Activated effector memory CD4-positive, alpha-beta T cell treated with anti-CD3 and anti-CD28 coated beads, Interleukin-2, amount 50 U/mL, for 16 hours (primary cell): ENCODE measurements around the gene CFAP77.

Experiments
- DNase-seq: peaks from one replicate; pipeline ENCODE4 v3.0.0-alpha.2; 2020

CFAP77 gene

DNA sequence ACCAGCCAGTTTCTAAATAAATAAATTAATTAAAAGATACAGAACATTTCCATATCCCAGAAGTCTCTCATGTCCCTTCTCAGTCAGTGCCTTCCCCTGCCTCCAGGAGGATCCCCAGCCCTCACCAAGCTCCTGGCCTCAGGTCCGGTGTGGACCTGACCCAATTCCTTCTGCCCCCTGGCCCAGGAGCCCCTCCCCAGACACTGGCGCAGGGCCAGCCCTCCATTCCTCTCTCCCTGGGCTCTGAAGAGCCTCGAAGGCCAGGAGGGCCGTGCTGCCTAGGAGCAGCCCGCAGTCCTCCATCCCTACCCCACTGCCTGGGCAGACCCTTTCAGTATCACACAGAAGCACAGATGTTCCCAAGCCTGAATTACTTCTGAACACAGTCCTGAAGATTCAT, 110.6 kb downstream of the CFAP77 start:
- no peak for DNase-seq

DNA sequence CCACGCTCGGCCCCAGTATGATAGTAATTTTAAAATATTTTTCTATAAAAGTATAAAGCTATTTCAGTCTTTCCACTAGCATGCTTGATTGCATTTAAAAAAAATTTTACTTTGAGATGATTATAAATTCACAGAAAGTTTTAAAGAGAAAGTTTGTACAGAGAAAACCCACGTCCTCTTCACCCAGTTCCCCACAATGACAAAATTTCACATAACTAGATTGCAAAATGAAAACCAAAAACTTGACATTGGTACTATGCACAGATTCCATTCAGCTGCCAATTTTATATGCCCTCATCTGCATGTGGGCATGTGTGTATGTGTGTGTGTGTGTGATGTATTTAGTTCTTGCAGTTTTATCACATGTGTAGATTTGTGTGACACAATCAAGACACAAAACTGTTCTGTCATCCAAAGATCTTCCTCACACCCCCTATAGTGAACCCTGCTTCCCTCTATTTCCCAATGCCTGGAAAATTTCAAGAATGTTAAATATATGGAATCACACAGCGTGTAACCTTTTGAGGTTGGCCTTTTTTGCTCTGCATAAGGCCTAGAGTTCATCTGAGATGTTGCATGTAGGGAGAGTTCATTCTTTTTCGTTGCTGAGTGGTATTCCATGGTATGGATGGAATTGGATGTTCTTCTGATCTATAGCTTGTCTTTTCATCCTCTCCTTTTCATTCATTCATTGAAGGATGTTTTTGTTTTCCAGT, 115.5 kb downstream of the CFAP77 start:
- no peak for DNase-seq

DNA sequence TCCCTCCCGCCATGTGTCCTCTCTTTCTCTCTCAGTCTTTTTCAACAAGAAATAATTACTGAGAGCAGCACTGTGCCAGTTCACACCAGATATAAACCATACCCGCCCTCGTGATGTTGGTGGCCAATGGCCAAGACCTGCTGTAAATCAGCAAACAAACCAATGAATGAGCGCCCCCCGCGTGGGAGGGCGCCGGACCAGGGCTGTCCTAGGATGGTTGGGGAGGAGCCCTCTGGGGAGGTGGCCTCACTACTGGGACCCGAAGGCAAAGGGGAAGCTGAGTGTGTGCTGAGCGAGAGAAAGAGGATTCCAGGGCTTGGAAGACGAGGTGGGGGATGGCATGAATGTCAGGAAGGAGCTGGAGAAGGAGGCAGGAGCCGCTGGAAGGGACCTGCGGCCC, 121.2 kb downstream of the CFAP77 start:
- no peak for DNase-seq

DNA sequence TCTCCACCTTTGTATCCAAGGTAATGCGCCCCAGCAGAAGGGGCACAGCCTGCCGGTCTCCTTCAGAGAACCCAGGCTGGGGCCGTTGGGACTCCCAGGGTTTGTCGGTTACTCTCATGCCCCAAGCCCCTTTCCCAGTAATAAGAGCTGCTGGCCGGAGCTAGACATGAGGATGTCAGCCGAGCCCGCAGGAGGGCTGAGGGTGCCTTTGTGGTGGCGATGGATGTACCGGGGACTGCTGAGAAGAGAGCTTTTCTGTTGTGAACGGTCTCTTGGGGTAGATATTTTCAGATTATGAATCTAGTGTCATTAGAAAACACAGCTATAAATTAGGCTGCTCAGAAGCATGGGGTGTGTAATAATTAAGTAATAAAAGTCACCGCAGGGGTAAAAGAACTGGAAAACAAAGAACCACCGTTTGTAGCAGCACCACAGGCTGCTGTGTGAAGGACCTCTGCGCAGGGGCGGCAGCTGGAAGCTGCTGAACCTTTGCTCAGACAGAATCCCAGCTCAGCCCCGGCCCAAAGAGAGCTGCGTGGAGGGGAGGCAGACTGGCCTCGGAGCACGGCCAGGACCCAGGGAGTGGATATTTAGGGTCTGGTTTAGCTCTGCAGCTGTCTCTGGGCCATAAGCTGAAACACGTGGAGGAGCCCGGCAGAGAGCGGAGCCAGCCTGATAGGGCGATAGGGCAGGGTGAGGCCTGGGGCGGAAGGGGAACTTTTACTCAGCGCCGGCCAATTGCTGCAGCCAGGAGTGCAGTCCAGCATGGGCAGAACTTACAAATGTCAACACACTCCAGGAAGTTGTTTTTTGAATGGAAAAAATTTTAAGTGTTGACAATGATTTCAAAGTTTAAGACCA, 121.9 kb downstream of the CFAP77 start:
- no peak for DNase-seq

DNA sequence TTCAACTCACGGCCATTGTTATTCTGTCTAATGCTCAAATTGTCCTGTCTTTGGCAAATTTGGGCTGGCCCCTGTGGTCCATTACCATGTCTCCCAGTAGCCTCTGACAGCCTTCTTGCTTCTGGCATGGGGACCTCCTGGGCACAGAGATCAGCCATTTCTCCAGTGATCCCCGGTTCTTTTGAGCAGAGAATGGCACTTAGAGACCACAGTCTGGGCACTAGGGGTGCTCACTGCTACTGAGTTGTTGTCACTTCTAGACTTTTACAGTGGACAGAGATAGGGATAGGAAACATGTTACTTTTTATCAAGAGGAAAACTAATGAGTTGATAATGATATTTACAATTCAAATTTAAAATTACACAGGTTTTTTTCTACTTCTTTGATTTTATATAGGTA, 124.8 kb downstream of the CFAP77 start:
- no peak for DNase-seq

DNA sequence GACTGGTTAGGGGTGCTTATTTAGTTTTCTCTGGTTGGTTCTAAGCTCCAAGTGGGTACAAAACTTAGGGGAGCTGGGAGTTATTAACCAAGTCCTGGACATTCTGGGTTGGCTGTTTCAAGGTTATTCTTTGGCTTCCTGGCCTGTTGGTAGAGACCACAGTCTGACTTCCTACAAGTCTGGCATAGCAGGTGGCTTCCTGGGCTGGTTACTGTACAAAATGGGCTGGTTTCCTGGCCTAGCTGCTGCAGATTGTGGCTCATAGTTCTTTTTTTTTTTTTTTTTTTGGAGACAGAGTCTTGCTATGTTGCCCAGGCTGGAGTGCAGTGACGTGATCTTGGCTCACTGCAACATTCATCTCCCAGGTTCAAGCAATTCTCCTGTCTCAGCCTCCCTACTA, 126.1 kb downstream of the CFAP77 start:
- DNase-seq = no peak

DNA sequence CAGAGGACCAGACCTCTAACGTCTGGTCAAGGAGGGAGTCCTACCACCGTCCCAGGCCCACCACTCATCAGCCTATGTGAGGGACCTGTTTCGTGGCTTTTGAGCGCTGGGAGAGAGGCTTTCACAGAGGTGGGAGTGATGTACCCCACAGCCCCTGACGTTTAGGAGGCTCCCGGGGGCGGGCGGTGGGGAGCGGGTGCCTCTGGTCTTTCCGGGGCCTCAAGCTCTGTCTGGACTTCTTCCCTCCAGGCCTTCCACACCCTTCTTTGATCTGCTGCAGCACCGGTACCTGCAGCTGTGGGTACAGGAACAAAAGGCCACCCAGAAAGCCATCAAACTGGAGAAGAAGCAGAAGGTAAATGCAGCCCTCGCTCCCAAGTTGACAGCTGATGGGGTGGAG, 127.3 kb downstream of the CFAP77 start:
- DNase-seq = no peak

DNA sequence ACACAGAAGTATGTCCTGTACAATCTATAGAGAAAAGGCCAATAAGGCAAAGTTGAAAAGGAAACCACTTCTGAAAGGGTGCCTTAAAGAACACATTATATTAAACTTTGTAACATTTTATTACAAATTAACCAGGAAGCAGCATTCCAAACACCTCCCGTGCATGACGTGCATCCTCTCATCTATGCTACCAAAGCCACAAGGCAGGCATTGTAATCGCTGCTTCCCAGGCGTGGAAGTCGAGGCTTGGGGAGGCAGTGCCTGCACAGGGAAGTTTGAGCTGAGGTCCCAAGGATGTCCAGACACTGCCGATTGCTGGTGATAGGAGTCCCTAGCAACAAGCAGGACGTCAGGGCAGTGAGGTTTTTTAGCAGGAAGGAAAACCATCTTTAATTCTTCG, 128.1 kb downstream of the CFAP77 start:
- DNase-seq = no peak

DNA sequence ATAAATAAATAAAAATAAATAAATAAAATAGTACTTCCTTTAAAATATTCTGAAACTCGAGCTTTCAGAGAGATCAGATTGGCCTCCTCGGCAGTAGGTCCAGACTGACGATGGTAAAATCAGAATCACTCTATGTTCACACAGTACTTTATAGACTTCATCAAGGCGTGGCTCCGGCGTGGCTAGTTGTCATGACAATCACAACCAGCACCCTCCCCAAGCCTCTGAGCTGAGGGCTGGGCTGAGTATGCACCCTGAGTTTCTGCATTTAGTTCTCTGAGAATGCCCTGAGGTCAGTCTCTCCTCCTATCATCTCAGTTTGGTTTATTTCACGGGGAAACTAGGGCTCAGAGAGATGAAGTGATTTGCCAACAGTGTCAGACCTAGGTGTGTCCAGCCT, 129.1 kb downstream of the CFAP77 start:
- no peak for DNase-seq

DNA sequence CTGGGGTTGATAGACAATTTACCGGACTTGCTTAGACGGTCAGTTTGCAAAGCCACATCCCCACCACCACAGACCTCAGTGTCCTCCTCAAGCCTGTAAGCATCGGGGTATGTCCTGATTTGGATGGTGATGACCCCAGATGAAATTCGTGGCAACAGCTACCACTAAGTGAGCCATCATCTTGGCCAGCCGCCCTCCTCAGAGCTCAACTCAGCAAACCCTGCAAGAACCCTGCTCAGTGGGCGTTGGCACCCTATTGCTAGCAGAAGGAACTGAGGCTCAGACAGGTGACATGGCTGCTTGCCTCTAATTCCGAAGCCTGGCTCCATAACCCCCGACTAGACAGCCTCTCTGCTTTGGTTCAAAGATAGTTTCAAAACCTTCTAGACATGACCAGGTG, 131.0 kb downstream of the CFAP77 start:
- no peak for DNase-seq

DNA sequence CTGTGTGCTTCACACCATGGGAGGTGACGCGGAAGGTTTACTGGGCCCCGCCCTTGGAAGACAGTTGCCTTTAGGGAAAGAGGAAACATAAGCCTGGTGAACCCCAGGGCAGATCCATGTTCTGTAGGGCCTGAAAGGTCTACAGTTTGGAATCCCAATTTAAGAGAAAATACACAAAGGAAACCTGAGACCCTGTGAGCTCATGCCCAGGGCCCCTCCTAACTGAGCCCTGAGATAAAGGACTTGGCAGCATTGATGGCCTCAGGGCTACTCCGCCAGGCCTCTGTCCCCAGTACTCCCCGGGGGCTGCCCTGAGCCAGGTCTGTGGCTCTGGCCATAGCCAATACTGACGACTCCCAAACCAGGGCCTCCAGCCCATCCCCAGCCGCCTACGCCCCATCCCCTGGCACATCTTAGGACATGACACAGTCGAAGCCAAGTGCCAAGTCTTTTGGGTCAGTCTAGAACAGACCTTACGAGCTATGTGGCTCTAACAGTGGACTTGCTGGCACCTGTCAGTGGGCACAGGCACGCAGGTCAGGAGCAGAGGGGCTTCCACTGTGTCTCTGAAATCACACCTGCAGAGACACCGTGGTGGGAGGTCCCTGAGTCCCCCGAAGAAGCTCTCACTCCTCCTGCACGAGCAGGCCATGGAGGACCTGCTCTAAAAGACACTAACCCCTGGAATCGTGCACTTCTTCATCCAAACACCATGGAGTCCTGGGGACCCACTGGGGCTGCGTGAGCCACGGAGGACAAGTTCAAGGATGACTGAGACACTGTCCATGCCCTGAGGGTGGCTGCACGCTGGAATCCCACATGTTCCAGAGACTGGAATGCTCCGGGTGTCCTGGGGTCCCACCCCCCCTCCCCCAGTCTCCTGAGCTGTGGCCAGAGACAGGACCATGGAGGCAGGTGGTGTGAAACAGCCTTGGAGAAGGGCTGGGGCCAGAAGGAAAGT, 132.1 kb downstream of the CFAP77 start:
- DNase-seq = no peak

DNA sequence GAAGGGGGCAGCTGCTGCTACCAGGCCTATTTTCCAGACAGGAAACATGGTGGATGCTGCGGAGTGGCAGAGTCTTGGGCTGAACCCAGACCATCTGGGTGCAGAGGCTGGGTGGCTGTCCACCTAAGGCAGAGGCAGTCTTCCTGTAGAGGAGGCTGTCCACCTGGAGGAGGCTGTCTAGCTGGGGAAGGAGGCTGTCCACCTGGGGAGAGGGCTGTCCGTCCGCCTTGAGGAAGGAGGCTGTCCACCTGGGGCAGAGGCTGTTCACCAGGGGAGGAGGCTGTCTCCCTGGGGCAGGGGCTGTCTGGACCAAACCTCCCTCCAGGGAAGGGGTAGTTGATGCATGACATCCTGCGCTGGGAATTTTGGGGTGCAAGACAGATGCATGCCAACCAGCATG, 133.2 kb downstream of the CFAP77 start:
- DNase-seq = no peak

DNA sequence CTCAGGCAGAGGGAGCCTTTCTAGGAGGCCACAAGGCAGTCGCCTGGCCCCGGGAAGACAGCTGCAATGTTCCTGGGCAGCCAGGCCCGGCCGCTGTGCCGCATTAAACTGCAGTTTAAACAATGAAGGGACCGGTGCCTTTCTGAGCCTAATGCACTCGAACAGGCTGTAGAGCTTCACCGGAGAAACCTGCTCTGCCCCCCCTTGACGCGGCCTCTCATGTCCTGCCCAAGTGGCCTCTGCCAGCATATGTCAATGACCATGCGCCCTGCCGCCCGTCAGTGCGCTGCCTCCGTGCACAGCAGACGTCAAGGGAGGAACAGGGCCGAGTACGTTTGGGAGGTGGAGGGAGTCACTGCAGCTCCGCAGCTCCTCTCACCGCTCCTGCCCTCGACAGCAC, 133.9 kb downstream of the CFAP77 start:
- no peak for DNase-seq

DNA sequence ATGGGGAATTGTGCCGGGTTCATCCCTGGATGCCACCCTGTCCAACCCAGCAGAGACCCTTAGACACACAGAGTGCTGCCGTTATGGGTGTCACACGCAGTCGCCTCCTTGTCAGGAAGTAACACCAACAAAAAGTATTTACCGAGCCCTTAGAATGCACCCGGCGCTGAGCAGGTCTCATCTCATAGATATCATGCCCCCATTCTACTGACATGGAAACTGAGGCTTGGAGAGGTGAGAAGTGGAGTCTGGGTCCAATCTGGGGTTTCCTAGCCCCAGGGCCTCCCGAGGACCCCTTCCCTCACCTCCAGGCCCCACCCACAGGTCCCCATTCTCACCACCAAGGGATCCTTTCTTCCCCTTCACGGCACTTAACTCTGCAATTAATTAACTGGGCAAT, 135.6 kb downstream of the CFAP77 start:
- no peak for DNase-seq

DNA sequence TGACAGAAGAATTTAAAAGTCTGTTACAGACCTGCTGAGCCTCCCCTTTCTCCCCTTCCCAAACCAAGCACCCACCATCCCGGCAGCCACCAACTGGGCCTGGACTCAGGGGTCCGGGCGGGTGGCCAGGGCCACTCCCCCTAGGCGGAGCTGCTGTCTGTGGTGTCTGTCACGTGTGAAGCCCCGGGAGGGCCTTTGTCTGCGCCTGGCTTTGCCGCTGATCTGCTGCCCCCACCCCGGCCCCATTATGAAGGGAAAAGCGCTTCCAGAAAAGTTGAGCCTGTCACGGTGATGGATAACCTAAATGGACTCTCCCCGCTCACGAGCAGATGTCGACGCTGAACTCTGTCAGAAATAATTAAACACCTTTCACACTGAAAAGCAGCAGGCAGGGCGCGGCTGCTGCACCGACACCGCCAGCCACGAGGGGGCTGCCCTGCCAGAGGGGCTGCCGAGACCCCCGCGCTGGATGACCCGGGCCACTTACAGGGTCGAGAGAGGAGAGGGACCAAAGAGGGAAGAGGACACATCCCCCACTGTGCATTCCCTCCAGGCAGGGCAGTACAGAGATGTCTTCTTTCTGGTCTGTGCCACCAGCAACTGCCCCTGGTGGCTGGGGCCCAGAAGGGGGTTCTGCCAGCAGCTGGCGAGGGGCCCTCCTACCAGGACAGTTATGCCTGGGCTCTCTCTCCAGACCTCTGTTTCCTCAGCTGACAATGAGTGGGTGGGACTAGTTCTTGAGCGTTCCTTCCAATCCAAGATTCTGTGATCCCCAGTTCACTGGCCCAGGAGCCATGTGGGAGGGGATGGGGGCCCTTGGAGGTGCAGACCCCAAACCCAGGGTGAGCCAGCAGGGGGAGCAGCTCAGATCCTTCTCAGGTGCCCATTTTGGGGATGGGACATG, 136.4 kb downstream of the CFAP77 start:
- no peak for DNase-seq

DNA sequence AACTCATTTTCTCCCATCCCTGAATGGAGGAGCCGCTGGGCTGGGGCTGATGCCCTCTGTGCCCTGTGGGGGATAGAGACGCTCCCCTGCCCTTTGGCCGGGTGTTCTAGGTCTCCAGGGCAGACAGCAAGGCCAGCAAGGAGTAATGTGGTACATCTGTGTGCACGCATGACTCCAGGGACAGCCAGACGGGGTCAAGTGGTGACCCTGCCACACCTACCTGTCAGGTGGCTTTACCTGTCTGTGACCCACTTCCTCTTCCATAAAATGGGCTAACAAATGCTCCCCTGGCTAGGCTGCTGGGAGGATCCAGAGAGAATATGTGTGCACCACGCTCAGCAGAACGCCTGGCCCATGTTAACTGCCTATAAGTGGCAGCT, 137.0 kb downstream of the CFAP77 start:
- no peak for DNase-seq

DNA sequence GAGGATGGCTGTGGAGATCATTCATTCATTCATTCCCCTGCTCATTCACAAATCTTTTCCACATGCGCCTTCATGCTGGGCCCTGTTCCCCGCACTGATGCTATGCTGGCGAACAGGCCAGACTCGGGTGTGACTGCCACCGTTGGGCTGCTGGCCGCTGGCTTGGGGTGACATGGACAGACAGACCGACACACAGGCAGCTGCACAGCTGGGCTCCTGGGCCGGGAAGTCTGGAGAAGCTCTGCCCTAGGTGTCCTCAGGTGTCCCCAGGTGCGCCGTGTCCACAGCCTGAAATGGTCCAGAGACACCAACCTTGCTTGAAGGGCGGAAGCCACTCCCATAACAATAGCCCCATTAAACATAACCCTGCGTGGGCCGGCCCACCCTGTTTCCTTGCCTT, 137.4 kb downstream of the CFAP77 start:
- DNase-seq = no peak

DNA sequence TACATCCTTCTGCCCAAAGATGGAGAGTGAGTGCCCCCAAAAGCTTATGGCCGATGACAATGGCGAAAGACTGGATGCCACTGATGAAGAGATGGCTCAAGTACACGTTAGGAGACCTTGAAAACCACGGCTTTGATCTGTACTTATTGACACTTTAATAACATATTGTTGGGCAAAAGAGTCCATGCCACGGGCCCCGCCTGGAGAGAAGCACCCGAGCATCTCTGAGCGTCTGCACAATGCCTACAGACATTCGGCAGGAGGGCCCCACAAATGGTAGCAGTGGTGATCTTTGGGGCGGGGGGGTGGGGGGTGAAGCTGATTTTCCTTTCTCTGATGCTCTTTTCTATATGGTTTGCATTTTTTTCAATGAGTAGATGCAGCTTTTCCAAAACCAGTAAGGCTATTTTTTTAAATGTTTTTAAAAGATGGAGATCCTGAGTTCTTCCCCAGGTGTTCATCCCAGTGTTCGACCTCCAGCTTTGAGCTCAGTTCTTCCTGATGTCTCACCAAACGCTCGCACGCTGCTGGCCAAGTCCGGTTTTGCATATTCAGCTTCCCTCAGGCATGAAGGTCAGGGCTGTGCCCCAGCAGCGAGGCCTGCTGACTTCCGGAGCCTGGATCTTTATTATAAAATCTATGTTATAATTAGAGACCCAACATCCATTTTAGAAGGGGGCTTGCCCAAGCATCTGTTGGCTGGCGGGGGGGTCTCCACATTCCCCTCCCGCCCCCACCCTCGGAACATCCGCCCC, 138.1 kb downstream of the CFAP77 start:
- DNase-seq = no peak

DNA sequence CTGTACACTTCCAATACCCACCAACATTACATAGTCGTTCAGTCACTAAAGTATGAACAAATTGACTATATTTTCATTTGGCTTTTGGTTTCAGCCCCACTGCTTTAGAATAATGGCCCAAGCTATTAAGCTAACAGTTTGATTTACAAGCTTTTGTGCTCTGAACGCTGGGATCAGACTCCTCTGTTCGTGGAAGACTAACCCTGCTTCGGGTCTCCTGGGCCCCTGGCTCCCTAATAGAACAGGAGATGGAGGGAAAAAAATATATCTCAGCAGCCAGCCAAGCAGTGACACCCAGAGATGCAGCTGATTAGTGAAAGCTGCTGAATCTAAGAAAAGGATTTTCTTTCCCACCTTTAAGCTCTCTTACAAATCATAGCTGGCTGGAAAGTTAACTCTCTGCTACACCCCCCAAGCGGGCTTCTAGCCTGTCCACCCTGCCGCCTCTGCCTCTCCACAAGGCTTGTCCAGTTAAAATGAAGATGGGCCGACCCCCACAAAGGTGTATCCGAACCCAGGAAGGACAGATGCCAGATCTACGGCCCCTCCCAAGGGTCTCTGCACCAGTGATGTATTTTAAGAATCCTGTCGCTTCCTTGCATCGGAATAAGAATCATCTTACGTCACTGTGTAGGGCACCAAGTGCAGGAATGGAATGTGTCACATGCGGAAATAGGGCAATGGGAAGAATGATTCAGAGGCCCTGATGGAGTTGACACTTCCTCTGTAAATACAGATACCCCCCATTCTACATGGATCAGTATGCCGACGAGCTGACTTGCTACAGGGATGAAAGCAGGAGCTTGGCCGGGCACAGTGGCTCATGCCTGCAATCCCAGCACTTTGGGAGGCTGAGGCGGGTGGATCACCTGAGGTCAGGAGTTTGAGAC, 139.0 kb downstream of the CFAP77 start:
- DNase-seq = no peak

DNA sequence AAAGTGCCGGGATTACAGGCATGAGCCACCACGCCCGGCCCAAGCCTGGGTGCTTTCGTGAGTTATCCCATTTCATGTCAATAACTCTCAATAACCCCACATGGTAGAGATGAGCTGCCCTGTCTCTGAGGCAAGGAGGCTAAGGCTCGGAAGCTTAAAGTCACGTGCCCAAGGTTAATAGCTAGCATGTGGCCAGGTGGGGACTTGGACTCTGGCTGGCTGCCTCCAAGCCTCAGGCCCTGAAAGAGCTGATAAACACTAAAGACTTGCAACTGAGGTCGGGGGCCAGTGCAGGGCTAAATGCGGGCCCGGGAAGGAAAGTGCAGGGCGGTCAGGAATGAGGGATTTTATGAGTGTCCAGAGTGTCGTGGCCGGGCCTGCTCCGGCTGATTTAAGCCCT, 141.5 kb downstream of the CFAP77 start:
- DNase-seq = no peak

DNA sequence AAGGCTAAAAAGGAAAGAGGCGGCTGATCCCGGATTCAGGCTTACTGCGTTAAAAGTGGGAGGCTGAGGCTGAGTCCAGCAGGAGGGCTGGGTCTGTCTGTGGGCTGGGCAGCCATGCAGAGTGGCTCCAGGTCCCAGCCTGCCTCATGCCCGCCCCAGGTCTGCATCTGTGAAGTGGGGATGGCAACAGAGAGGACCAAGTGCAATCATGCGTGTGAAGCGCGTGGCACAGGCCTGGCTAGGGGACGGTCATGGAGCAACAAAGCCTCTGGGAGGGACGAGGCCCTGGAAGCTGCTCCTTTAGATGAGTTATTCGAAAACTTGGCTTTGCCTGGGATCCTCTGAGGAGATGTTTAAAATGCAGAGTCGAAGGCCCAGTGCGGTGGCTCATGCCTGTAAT, 142.0 kb downstream of the CFAP77 start:
- no peak for DNase-seq
